OCI-LY1 (cell line): ENCODE measurements around the gene ANKH.

Experiments
- H2AFZ ChIP-seq: fragments of 200-600 bp; sonication (generic), shearing (Covaris generic); 2 replicates; pipeline ENCODE4 v1.6.0; 2014; ENCODE audit warnings: antibody characterized with exemption, mild to moderate bottlenecking, low read length
- H3F3A ChIP-seq: fragments of 200-600 bp; sonication (generic), shearing (Covaris generic); 2 replicates; pipeline ENCODE4 v1.6.0; 2014; ENCODE audit warnings: mild to moderate bottlenecking, antibody characterized with exemption, low read length, moderate library complexity; ENCODE audit not compliant: insufficient read depth
- H3K27ac ChIP-seq: fragments of 200-600 bp; sonication (generic); 2 replicates; pipeline ENCODE4 v1.5.1; 2014; ENCODE audit warnings: low read length, mixed run types, mild to moderate bottlenecking, low read depth; ENCODE audit not compliant: poor library complexity, severe bottlenecking
- H3K27me3 ChIP-seq: fragments of 200-600 bp; sonication (generic); 2 replicates; pipeline ENCODE4 v1.6.0; 2014; ENCODE audit warnings: antibody characterized with exemption, mild to moderate bottlenecking, low read length, moderate library complexity; ENCODE audit not compliant: insufficient read depth
- H3K36me3 ChIP-seq: fragments of 200-600 bp; sonication (generic); 2 replicates; pipeline ENCODE4 v1.6.1; 2014; ENCODE audit warnings: mild to moderate bottlenecking, antibody characterized with exemption, low read length, moderate library complexity, mixed read lengths; ENCODE audit not compliant: insufficient read depth
- H3K4me1 ChIP-seq: fragments of 200-600 bp; sonication (generic); 2 replicates; pipeline ENCODE4 v1.5.1; 2014; ENCODE audit warnings: mild to moderate bottlenecking, low read length, moderate library complexity; ENCODE audit not compliant: insufficient read depth, severe bottlenecking
- H3K4me2 ChIP-seq: fragments of 200-600 bp; sonication (generic), shearing (Covaris generic); 2 replicates; pipeline ENCODE4 v1.6.1; 2014; ENCODE audit warnings: low read length
- H3K4me3 ChIP-seq: fragments of 200-600 bp; sonication (generic); 2 replicates; pipeline ENCODE4 v1.5.1; 2014; ENCODE audit warnings: low read length, low read depth, mild to moderate bottlenecking, mixed read lengths; ENCODE audit not compliant: poor library complexity, severe bottlenecking
- H3K79me2 ChIP-seq: fragments of 200-600 bp; shearing (Covaris generic); 2 replicates; pipeline ENCODE4 v1.6.1; 2016; ENCODE audit warnings: mixed run types, low read length, mixed read lengths; ENCODE audit not compliant: insufficient read depth
- H3K9ac ChIP-seq: fragments of 200-600 bp; sonication (generic), shearing (Covaris generic); 2 replicates; pipeline ENCODE4 v1.6.1; 2014; ENCODE audit warnings: mild to moderate bottlenecking, low read length, mixed read lengths
- H3K9me2 ChIP-seq: fragments of 200-600 bp; sonication (generic), shearing (Covaris generic); 2 replicates; pipeline ENCODE4 v1.6.1; 2014; ENCODE audit warnings: low read depth, mild to moderate bottlenecking, low read length, mixed read lengths
- H3K9me3 ChIP-seq: fragments of 200-600 bp; shearing (Covaris generic); 2 replicates; pipeline ENCODE4 v1.6.1; 2014; ENCODE audit warnings: low read length, mixed read lengths
- H4K20me1 ChIP-seq: fragments of 200-600 bp; sonication (generic), shearing (Covaris generic); 2 replicates; pipeline ENCODE4 v1.6.0; 2016; ENCODE audit warnings: mild to moderate bottlenecking, low read length; ENCODE audit not compliant: insufficient read depth
- EZH2 ChIP-seq: fragments of 200-600 bp; sonication (generic), shearing (Covaris generic); IDR thresholded peaks from 2 replicates; pipeline ENCODE4 v1.8.0; 2017; ENCODE audit warnings: borderline replicate concordance, mixed run types, mild to moderate bottlenecking, antibody characterized with exemption, low read length, moderate library complexity, mixed read lengths
- TF ChIP-seq, protein P1 (sequence below): fragments of 200-600 bp; sonication (generic), shearing (Covaris generic); IDR thresholded peaks from 2 replicates; pipeline ENCODE4 v1.5.1; 2017; ENCODE audit warnings: mild to moderate bottlenecking, antibody characterized with exemption, low read length, moderate library complexity, mixed read lengths

Gene ANKH

DNA sequence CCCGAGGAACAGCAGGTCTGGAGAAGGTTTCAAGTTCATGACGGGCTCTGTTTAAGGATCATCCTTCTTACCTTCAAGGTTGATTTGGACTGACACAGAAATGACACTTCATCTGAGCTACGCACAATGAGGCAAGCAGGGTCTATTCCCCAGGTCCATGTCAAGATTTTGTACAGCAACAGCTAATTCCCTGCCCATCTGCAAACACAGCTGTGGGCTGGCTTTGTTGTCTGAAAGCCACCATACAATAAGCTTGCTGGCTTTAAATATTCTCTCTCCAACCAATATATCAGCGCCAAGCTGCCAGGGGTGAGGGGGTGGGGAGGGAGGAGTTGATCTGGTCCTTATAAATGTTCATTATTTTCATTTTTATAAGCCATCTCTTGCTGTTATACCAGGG lies 115.1 kb downstream of the ANKH start:
- no peaks in the 10 kb centered on the region for H3K27me3 ChIP-seq
- no peak overlapping the region for H3K27ac ChIP-seq
- H3K9me3 ChIP-seq: no peaks in the 10 kb centered on the region
- H2AFZ ChIP-seq: no peak overlapping the region
- no peaks in the 10 kb centered on the region for H3K4me1 ChIP-seq
- H4K20me1 ChIP-seq: no peaks in the 10 kb centered on the region
- H3K9me2 ChIP-seq: no peaks in the 10 kb centered on the region
- H3F3A ChIP-seq: no peaks in the 10 kb centered on the region
- peaks cover 40% of the 10 kb centered on the region; the same call in 1 of the 2 replicates for H3K36me3 ChIP-seq
- no peak overlapping the region for H3K4me2 ChIP-seq
- no peaks in the 10 kb centered on the region for H3K79me2 ChIP-seq
- no peak overlapping the region for H3K4me3 ChIP-seq
- no peak for TF ChIP-seq EZH2
- TF ChIP-seq, protein P1, sequence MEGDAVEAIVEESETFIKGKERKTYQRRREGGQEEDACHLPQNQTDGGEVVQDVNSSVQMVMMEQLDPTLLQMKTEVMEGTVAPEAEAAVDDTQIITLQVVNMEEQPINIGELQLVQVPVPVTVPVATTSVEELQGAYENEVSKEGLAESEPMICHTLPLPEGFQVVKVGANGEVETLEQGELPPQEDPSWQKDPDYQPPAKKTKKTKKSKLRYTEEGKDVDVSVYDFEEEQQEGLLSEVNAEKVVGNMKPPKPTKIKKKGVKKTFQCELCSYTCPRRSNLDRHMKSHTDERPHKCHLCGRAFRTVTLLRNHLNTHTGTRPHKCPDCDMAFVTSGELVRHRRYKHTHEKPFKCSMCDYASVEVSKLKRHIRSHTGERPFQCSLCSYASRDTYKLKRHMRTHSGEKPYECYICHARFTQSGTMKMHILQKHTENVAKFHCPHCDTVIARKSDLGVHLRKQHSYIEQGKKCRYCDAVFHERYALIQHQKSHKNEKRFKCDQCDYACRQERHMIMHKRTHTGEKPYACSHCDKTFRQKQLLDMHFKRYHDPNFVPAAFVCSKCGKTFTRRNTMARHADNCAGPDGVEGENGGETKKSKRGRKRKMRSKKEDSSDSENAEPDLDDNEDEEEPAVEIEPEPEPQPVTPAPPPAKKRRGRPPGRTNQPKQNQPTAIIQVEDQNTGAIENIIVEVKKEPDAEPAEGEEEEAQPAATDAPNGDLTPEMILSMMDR: no peak
- no peak overlapping the region for H3K9ac ChIP-seq

DNA sequence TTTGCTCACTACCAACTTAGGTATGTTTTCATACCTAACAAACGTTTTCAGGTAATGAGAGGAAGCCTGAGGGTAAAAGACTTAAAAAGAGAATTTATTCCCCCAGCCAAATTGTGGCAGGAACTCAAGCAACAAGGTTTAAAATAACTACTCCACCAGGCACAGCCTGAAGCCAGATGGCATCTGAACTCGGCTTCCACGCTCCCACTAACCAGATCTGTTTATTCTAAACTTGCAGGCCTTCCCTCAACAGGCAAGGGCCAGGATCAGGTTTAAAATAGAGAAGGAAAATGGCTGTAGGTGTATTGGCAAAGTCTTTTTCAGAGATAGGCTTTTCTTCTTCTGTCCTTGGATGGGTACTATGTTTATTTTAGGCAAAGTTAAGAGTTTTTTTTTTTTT lies 117.6 kb downstream of the ANKH start:
- Histone ChIP-seq H3K36me3 (peaks cover 59% of the 10 kb centered on the region), H2AFZ (no peak overlapping the region), H4K20me1 (no peaks in the 10 kb centered on the region), H3K27me3 (no peaks in the 10 kb centered on the region), H3K4me1 (no peaks in the 10 kb centered on the region), H3K9ac (no peak overlapping the region), H3K4me2 (no peak overlapping the region), H3K9me3 (no peaks in the 10 kb centered on the region), H3K79me2 (no peaks in the 10 kb centered on the region), H3F3A (no peaks in the 10 kb centered on the region), H3K4me3 (no peak overlapping the region), H3K9me2 (no peaks in the 10 kb centered on the region), H3K27ac (no peak overlapping the region)
- TF ChIP-seq, protein P1: no peak
- no peak for TF ChIP-seq EZH2

DNA sequence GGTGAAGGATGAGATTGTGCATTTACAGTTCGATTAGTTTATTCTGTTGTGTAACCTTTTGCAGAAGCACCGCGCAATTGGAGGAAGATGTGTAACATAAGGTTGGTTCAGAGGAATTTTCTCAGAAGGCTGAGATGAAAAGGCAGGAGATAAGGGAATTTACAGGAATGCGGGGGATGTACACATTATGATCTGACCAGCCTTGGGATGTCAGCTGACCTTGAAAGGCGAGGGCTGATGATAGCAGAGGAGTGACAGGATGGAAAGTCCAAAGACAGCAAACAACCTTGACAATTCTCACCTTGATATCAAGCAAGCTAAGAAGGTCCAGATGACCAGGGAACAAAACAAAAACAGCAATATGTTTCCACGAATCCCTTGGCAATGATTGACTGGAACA lies 118.3 kb downstream of the ANKH start:
- H3K4me3 ChIP-seq: no peak overlapping the region
- H3K9me2 ChIP-seq: no peaks in the 10 kb centered on the region
- H3K36me3 ChIP-seq: peaks cover 64% of the 10 kb centered on the region
- no peaks in the 10 kb centered on the region for H3F3A ChIP-seq
- no peak overlapping the region for H2AFZ ChIP-seq
- H3K4me2 ChIP-seq: no peak overlapping the region
- no peaks in the 10 kb centered on the region for H3K27me3 ChIP-seq
- no peaks in the 10 kb centered on the region for H3K79me2 ChIP-seq
- no peak for TF ChIP-seq EZH2
- TF ChIP-seq, protein P1: no peak
- H4K20me1 ChIP-seq: no peaks in the 10 kb centered on the region
- H3K4me1 ChIP-seq: no peaks in the 10 kb centered on the region
- H3K9ac ChIP-seq: no peak overlapping the region
- no peaks in the 10 kb centered on the region for H3K9me3 ChIP-seq
- no peak overlapping the region for H3K27ac ChIP-seq
